GM23338 (cell line): ENCODE data around the gene PACS2.

Experiments used
- CTCF ChIP-seq, 2 experiments: fragments of 200-600 bp in 1 of 2; sonication (generic) in 1 of 2; conservative IDR thresholded peaks; 2 replicates each; pipeline versions ENCODE4 v1.5.1 to v1.6.1; 2016 to 2017; ENCODE audit warnings: antibody characterized with exemption in 2 of 2, low read depth in 2 of 2, mild to moderate bottlenecking in 2 of 2, moderate library complexity in 1 of 2
- EZH2phosphoT487 ChIP-seq: fragments of 200-600 bp; sonication (generic); IDR thresholded peaks from one replicate; pipeline ENCODE4 v1.8.1; 2018; ENCODE audit warnings: antibody characterized with exemption; ENCODE audit not compliant: unreplicated experiment
- POLR2AphosphoS5 ChIP-seq: IDR thresholded peaks from 2 replicates; pipeline ENCODE4 v1.6.1; 2016; ENCODE audit warnings: antibody characterized with exemption, low read depth
- TF ChIP-seq, protein P1 (sequence below): IDR thresholded peaks from one replicate; pipeline ENCODE4 v1.6.1; 2018; ENCODE audit warnings: antibody characterized with exemption; ENCODE audit not compliant: unreplicated experiment
- TF ChIP-seq, protein P2 (sequence below): IDR thresholded peaks from 2 replicates; pipeline ENCODE4 v1.6.1; 2016; ENCODE audit warnings: antibody characterized with exemption

DNA sequence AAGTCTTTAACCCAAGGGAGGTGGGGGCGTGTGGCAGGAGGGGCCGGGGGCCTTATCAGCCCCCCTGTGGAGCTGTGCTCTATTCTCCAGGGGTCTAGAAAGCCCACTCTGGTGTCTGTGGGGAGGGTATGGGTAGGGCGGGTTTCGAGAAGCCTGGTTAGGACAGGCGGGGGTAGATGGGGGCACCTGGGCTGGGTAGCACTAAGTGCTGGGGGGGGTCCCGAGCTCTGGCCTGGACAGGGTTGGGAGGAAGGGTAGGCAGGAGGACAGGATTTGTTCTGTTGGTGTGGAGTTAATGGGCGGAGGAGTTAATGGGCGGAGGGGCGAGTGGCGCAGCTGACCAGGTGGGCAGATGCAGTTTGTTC, 2.0 kb downstream of the PACS2 start:
- TF ChIP-seq POLR2AphosphoS5 (no peak), CTCF (conservative IDR thresholded peaks at IDR 0.05; ENCODE audit: low read depth in 2 of 2) (no peak), EZH2phosphoT487 (no peak)
- TF ChIP-seq, protein P1, sequence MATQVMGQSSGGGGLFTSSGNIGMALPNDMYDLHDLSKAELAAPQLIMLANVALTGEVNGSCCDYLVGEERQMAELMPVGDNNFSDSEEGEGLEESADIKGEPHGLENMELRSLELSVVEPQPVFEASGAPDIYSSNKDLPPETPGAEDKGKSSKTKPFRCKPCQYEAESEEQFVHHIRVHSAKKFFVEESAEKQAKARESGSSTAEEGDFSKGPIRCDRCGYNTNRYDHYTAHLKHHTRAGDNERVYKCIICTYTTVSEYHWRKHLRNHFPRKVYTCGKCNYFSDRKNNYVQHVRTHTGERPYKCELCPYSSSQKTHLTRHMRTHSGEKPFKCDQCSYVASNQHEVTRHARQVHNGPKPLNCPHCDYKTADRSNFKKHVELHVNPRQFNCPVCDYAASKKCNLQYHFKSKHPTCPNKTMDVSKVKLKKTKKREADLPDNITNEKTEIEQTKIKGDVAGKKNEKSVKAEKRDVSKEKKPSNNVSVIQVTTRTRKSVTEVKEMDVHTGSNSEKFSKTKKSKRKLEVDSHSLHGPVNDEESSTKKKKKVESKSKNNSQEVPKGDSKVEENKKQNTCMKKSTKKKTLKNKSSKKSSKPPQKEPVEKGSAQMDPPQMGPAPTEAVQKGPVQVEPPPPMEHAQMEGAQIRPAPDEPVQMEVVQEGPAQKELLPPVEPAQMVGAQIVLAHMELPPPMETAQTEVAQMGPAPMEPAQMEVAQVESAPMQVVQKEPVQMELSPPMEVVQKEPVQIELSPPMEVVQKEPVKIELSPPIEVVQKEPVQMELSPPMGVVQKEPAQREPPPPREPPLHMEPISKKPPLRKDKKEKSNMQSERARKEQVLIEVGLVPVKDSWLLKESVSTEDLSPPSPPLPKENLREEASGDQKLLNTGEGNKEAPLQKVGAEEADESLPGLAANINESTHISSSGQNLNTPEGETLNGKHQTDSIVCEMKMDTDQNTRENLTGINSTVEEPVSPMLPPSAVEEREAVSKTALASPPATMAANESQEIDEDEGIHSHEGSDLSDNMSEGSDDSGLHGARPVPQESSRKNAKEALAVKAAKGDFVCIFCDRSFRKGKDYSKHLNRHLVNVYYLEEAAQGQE, result no peak
- TF ChIP-seq, protein P2, sequence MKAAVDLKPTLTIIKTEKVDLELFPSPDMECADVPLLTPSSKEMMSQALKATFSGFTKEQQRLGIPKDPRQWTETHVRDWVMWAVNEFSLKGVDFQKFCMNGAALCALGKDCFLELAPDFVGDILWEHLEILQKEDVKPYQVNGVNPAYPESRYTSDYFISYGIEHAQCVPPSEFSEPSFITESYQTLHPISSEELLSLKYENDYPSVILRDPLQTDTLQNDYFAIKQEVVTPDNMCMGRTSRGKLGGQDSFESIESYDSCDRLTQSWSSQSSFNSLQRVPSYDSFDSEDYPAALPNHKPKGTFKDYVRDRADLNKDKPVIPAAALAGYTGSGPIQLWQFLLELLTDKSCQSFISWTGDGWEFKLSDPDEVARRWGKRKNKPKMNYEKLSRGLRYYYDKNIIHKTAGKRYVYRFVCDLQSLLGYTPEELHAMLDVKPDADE, result no peak
